NCI-H2171 (cell line): ENCODE data around the gene MSANTD1.

Experiments
- DNase-seq: peaks from one replicate; lab custom pipeline; 2025; lab: John Stamatoyannopoulos, UW

MSANTD1 gene

GRCh38 chr4:3248811-3249661, at the start of gene MSANTD1:
MSANTD1 (plus strand) TSS chr4:3249159; CDS start chr4:3249223, 64 bp downstream.
- no peak for DNase-seq

DNA sequence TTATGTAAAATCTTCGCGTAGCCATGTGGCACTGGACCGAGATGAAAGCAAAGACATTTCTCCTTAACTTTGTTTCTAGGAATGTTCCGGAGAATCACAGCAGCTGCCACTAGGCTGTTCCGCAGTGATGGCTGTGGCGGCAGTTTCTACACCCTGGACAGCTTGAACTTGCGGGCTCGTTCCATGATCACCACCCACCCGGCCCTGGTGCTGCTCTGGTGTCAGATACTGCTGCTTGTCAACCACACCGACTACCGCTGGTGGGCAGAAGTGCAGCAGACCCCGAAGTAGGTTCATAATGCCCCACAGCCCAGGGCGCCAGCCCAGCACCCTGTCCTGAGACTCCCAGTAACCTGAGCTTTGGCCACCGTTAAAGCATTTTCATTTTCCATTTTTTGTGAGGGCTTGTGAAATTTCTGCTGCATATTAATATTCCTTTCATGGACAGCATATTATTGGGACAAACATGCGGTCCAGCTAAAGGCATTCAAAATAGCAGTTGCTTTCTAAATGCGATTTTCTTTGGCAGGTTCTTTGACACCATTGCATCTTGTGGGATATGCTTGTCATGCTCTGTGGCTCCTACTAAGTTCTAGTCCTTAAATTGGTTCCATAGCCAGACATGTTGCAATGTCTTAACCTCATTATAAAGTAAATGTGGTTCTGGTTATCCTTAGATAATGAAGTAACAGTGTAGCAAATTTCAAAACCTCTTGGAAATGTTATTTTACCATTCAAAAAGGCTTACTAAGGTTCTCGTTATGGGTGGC, 49.1 kb upstream of the MSANTD1 start:
- no peak for DNase-seq

DNA sequence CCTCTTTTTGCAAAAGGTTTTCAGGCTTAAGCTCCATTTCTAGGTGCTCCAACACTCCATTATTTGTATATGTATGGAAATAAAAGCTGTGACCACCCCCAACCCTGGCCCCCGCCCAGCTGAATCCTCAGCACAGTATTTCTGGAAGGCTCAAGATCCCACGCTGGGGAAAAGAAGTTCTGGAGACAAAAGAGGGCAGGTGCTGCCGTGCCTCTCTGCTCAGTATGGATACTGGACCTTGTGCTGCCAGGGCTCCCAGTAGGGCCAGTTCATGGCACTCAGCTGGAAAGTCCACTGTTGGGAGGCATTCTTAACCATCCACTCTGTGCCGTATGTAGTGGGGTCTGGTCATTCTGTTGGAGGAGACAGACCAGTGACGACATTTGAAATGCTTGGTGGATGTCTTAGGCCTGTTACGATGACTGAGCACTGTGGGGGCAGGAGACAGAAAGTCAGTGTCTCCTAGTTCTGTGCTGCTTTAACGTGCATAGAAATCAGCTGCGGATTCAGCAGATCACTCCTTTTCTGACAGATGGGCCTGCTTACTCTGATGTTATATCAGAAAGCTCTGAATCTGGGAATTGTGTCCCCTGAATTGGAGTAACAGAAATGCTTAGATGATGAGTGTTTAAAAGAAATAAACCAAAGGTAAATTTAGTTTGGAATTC, 48.4 kb upstream of the MSANTD1 start:
- no peak for DNase-seq

GRCh38 chr4:3201718-3202702, 46.9 kb upstream of the MSANTD1 start:
- DNase-seq: no peak

- no peak for DNase-seq
These were observed 45.8 kb upstream of the MSANTD1 start for GRCh38 chr4:3202836-3203820.

DNA sequence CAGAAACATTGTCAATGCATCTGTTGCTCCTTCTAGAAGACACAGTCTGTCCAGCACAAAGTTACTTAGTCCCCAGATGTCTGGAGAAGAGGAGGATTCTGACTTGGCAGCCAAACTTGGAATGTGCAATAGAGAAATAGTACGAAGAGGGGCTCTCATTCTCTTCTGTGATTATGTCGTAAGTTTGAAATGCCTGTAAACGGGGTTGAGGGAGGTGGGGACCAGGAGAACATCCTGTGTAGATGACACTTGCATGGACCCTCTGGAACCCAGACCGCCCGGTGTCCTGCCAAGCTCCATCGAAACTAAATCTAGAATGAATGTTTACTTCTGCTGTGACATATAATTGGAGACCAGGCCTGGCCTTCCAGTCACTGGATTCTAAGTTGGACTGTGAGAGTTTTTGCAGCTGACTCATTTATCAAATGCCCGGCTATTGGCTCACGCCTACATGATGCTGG, 45.0 kb upstream of the MSANTD1 start:
- no peak for DNase-seq

DNA sequence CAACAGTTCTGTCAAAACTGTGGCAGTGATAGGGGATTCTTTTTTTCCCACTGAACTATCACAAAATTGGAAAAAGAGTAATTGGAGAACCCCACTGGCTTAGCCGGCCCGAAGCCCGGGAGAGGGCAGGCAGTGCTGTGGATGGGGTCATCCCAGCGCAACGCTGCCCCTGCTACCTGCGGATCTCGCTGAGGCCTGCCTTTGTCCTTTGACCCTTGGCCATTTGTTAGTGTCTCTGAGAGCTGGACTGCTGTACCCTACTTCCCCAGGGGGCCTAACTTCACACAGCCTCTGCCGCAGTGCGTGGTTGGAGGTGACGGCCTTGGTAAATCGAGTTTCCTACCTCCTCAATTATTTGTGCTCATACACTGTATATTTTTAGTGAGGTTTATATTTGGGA, 43.0 kb upstream of the MSANTD1 start:
- DNase-seq: no peak

DNA sequence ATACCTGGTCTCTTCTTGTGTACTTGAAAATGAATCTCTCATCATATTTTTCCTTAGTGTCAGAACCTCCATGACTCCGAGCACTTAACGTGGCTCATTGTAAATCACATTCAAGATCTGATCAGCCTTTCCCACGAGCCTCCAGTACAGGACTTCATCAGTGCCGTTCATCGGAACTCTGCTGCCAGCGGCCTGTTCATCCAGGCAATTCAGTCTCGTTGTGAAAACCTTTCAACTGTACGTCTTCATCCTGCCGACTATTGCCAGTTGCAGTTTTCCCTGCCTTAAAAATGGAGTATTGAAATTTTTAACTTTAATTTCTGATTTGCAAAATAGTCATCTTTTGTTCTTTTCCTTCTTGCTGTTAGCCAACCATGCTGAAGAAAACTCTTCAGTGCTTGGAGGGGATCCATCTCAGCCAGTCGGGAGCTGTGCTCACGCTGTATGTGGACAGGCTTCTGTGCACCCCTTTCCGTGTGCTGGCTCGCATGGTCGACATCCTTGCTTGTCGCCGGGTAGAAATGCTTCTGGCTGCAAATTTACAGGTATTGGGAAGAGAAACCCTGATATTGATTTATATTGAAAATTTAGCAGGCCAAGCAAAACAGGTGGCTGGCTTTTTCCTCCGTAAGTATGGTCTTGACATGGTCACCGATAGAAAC, 42.4 kb upstream of the MSANTD1 start:
- no peak for DNase-seq

DNA sequence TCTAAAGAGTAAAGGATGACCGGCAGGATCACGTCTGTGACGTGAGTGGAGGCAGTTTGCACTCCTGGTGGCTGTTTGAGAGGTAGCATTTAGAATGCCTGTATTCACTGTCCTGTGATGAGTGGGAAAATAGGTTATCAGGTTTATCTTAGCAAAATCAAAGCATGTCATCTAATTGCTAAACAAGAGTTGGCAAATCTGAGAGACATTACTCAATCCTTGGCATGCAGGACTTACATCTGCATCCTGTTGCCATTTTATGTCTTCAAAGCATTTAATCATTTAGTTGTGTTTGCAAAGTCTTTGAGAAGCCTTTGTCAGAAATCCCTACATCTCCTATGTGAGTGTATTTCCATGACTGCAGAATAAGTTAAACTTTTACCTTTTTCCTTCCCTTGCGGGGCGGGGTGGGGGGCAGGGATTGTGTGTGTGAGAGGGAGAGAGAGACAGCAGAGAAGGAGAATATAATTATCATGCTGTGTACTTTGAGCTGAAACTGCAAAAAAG, 41.4 kb upstream of the MSANTD1 start:
- no peak for DNase-seq

GRCh38 chr4:3208826-3209225, 40.1 kb upstream of the MSANTD1 start:
- DNase-seq: no peak

DNA sequence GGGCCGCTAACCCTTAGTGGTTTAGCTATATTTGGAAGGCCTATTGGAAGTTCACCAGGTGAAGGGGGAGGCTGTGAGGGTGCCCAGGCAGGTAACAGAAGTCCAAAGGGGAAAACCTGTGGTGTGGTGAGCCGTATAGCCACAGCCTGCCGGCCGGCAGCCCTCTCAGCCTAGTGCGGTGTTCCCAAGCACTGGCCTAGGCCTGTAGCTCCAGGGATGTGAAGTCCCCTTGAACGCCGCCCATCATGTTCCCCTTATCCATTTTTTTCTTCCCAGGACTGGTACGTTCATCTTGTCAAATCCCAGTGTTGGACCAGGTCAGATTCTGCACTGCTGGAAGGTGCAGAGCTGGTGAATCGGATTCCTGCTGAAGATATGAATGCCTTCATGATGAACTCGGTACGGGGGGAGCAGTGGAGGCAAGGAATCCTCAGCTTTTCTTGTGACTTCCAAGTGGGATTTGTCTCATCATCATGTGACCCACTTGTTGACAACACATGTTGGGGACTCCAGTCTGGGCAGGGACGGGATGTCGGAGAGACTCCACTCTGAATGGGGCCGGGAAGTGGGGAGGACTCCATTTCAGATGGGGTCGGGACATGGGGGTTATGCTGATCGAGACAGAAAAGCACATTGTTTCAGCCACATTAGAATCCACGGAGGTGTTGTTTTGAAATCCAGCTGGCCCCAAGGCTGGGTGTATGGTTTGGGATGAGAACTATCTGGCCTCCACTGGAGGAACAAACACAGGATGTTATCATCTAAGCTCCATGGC, 39.2 kb upstream of the MSANTD1 start:
- no peak for DNase-seq

DNA sequence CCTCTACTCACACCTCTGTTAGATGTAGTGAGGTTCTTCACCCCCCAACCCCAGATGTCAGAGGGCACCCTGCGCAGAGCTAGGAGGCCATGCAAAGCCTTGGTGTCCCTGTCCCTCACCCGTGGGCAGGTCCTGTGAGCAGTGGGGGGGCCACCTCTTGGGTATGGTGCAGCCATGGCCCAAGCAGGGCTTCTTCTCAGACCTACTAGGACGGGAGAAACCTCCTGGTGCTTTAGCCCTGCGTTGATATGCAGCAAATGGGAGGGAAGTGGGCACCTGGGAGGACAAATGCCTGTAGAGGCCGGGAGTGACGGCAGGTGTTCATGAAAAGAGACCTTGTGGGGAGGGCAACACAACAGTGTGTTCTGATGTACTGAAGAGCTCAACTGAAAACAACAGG, 38.5 kb upstream of the MSANTD1 start:
- no peak for DNase-seq

GRCh38 chr4:3211866-3212265, 37.1 kb upstream of the MSANTD1 start:
- DNase-seq: no peak

GRCh38 chr4:3212391-3213105, 36.4 kb upstream of the MSANTD1 start:
- no peak for DNase-seq

DNA sequence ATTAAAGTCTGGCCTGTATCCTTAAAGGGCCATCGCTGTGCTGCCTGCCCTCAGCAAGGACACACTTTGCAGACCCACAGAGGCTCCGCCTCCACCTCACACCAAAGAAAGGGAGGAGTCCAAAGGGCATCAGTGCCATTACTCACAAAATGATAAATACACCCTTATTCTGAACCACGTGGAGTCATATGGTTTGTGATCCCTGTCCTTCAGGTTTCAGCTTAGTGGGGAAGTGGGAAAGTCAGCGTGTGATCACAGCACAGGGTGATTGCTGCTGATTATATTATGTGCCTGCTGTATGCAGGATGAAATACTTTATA, 35.9 kb upstream of the MSANTD1 start:
- DNase-seq: no peak

- no peak for DNase-seq
These were observed 35.2 kb upstream of the MSANTD1 start for GRCh38 chr4:3213661-3214250.

DNA sequence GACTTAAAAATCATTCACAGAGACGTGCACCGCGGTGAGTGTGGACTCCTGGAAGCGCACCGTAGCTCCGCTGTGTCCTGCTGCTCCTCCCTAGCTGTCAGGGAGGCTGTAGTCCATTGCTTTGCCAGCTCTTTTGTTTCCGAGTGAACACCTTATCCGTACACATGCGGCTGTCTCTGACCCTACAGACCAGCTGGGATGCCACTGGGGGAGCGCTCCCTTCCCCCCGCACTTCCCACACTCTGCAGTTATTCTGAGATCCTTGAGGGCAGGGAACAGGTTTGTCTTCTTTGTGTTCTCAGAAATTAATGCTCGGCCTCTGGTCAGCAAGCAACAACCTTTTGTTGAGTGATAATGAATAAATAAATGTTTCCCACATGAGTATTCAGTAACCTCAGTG, 33.7 kb upstream of the MSANTD1 start:
- DNase-seq: no peak

- DNase-seq: no peak
These were observed 33.2 kb upstream of the MSANTD1 start for GRCh38 chr4:3215733-3216132.
